ENCODE results near the gene CADM1. TPM values are rescaled to one million over a fixed set of nuclear protein-coding genes. Genes with fewer than 3 reads are reported as not detected.

Gene CADM1
- total and polyA plus RNA-seq, 2 experiments from 2014 or later: 16.5 to 18.0 TPM

DNA sequence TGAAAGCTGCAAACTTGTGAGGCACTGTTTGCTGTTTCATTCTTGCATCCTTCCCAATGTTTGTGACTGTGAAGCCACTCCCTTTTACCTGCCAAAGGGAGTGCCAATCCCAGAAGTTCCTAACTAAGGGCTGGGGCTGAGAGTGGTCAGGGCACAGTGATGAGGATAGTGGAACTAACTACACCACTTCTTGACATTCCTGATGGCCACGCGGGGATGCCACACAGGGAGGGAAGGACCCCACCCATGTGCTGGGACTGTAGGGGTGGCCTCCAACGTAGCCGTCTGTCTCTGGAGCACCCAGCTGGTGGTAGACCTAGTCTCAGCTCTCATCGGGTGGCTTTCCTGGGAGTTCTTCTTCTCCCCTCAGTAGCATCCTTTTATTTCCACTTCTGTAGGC is 335.5 kb downstream of the CADM1 start:
- H3K9me2 ChIP-seq (ENCODE audit: insufficient read depth): 0 out of 2 replicates have a peak, but pooled peaks cover 2% of the 10 kb centered on the region
- no peaks in the 10 kb centered on the region for H3F3A ChIP-seq (replicated peaks; ENCODE audit: low read depth)
- H3K36me3 ChIP-seq (ENCODE audit: insufficient read depth): no peaks in the 10 kb centered on the region
- Mint-ChIP-seq H3K36me3 (ENCODE audit: low read depth) (no peaks in the 10 kb centered on the region), H3K4me1 (peaks cover 41% of the 10 kb centered on the region), H3K4me3 (no peak overlapping the region), H3K27me3 (ENCODE audit: insufficient read depth, low read depth, poor library complexity) (peaks cover 10% of the 10 kb centered on the region), H3K9me3 (no peaks in the 10 kb centered on the region), H3K27ac (no peak overlapping the region)
- H3K79me2 ChIP-seq (replicated peaks; ENCODE audit: insufficient read depth): no peaks in the 10 kb centered on the region
- no peaks in the 10 kb centered on the region for H3K27me3 ChIP-seq (ENCODE audit: insufficient read depth)
- peaks cover 28% of the 10 kb centered on the region for H3K4me1 ChIP-seq (ENCODE audit: insufficient read depth)
- TF ChIP-seq STAT1 (IDR thresholded peaks at IDR 0.05; ENCODE audit: unreplicated experiment) (no peak), ZNF114 (CRISPR knock-in tag; IDR thresholded peaks at IDR 0.05) (no peak), CREB1 (CRISPR knock-in tag; IDR thresholded peaks at IDR 0.05; ENCODE audit: low read depth) (no peak), EZH2phosphoT487 (IDR thresholded peaks at IDR 0.05; ENCODE audit: unreplicated experiment) (no peak), JUNB (IDR thresholded peaks at IDR 0.05; ENCODE audit: unreplicated experiment) (no peak), POLR2AphosphoS5 (IDR thresholded peaks at IDR 0.05; ENCODE audit: low read depth) (no peak), EZH2 (IDR thresholded peaks at IDR 0.05; ENCODE audit: low read depth, unreplicated experiment) (no peak), NANOG (IDR thresholded peaks at IDR 0.05; ENCODE audit: borderline replicate concordance) (no peak), ZNF331 (CRISPR knock-in tag; IDR thresholded peaks at IDR 0.05; ENCODE audit: low read depth) (no peak)
- TF ChIP-seq, protein P1, sequence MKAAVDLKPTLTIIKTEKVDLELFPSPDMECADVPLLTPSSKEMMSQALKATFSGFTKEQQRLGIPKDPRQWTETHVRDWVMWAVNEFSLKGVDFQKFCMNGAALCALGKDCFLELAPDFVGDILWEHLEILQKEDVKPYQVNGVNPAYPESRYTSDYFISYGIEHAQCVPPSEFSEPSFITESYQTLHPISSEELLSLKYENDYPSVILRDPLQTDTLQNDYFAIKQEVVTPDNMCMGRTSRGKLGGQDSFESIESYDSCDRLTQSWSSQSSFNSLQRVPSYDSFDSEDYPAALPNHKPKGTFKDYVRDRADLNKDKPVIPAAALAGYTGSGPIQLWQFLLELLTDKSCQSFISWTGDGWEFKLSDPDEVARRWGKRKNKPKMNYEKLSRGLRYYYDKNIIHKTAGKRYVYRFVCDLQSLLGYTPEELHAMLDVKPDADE (IDR thresholded peaks at IDR 0.05): no peak
- TF ChIP-seq, protein P2, sequence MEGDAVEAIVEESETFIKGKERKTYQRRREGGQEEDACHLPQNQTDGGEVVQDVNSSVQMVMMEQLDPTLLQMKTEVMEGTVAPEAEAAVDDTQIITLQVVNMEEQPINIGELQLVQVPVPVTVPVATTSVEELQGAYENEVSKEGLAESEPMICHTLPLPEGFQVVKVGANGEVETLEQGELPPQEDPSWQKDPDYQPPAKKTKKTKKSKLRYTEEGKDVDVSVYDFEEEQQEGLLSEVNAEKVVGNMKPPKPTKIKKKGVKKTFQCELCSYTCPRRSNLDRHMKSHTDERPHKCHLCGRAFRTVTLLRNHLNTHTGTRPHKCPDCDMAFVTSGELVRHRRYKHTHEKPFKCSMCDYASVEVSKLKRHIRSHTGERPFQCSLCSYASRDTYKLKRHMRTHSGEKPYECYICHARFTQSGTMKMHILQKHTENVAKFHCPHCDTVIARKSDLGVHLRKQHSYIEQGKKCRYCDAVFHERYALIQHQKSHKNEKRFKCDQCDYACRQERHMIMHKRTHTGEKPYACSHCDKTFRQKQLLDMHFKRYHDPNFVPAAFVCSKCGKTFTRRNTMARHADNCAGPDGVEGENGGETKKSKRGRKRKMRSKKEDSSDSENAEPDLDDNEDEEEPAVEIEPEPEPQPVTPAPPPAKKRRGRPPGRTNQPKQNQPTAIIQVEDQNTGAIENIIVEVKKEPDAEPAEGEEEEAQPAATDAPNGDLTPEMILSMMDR (conservative IDR thresholded peaks at IDR 0.05; ENCODE audit: low read depth in 2 of 2): no peak
- TF ChIP-seq, protein P3, sequence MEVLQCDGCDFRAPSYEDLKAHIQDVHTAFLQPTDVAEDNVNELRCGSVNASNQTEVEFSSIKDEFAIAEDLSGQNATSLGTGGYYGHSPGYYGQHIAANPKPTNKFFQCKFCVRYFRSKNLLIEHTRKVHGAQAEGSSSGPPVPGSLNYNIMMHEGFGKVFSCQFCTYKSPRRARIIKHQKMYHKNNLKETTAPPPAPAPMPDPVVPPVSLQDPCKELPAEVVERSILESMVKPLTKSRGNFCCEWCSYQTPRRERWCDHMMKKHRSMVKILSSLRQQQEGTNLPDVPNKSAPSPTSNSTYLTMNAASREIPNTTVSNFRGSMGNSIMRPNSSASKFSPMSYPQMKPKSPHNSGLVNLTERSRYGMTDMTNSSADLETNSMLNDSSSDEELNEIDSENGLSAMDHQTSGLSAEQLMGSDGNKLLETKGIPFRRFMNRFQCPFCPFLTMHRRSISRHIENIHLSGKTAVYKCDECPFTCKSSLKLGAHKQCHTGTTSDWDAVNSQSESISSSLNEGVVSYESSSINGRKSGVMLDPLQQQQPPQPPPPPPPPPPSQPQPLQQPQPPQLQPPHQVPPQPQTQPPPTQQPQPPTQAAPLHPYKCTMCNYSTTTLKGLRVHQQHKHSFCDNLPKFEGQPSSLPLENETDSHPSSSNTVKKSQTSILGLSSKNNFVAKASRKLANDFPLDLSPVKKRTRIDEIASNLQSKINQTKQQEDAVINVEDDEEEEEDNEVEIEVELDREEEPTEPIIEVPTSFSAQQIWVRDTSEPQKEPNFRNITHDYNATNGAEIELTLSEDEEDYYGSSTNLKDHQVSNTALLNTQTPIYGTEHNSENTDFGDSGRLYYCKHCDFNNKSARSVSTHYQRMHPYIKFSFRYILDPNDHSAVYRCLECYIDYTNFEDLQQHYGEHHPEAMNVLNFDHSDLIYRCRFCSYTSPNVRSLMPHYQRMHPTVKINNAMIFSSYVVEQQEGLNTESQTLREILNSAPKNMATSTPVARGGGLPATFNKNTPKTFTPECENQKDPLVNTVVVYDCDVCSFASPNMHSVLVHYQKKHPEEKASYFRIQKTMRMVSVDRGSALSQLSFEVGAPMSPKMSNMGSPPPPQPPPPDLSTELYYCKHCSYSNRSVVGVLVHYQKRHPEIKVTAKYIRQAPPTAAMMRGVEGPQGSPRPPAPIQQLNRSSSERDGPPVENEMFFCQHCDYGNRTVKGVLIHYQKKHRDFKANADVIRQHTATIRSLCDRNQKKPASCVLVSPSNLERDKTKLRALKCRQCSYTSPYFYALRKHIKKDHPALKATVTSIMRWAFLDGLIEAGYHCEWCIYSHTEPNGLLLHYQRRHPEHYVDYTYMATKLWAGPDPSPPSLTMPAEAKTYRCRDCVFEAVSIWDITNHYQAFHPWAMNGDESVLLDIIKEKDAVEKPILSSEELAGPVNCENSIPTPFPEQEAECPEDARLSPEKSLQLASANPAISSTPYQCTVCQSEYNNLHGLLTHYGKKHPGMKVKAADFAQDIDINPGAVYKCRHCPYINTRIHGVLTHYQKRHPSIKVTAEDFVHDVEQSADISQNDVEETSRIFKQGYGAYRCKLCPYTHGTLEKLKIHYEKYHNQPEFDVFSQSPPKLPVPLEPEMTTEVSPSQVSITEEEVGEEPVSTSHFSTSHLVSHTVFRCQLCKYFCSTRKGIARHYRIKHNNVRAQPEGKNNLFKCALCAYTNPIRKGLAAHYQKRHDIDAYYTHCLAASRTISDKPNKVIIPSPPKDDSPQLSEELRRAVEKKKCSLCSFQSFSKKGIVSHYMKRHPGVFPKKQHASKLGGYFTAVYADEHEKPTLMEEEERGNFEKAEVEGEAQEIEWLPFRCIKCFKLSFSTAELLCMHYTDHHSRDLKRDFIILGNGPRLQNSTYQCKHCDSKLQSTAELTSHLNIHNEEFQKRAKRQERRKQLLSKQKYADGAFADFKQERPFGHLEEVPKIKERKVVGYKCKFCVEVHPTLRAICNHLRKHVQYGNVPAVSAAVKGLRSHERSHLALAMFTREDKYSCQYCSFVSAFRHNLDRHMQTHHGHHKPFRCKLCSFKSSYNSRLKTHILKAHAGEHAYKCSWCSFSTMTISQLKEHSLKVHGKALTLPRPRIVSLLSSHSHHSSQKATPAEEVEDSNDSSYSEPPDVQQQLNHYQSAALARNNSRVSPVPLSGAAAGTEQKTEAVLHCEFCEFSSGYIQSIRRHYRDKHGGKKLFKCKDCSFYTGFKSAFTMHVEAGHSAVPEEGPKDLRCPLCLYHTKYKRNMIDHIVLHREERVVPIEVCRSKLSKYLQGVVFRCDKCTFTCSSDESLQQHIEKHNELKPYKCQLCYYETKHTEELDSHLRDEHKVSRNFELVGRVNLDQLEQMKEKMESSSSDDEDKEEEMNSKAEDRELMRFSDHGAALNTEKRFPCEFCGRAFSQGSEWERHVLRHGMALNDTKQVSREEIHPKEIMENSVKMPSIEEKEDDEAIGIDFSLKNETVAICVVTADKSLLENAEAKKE (CRISPR knock-in tag; IDR thresholded peaks at IDR 0.05): no peak
- TF ChIP-seq, protein P4, sequence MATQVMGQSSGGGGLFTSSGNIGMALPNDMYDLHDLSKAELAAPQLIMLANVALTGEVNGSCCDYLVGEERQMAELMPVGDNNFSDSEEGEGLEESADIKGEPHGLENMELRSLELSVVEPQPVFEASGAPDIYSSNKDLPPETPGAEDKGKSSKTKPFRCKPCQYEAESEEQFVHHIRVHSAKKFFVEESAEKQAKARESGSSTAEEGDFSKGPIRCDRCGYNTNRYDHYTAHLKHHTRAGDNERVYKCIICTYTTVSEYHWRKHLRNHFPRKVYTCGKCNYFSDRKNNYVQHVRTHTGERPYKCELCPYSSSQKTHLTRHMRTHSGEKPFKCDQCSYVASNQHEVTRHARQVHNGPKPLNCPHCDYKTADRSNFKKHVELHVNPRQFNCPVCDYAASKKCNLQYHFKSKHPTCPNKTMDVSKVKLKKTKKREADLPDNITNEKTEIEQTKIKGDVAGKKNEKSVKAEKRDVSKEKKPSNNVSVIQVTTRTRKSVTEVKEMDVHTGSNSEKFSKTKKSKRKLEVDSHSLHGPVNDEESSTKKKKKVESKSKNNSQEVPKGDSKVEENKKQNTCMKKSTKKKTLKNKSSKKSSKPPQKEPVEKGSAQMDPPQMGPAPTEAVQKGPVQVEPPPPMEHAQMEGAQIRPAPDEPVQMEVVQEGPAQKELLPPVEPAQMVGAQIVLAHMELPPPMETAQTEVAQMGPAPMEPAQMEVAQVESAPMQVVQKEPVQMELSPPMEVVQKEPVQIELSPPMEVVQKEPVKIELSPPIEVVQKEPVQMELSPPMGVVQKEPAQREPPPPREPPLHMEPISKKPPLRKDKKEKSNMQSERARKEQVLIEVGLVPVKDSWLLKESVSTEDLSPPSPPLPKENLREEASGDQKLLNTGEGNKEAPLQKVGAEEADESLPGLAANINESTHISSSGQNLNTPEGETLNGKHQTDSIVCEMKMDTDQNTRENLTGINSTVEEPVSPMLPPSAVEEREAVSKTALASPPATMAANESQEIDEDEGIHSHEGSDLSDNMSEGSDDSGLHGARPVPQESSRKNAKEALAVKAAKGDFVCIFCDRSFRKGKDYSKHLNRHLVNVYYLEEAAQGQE (IDR thresholded peaks at IDR 0.05; ENCODE audit: unreplicated experiment): no peak
- no peak overlapping the region for H2AFZ ChIP-seq
- no peaks in the 10 kb centered on the region for H4K20me1 ChIP-seq (replicated peaks; ENCODE audit: insufficient read depth)
- no peak for ATAC-seq
- no peak for DNase-seq (ENCODE audit: low spot score)
- no peak overlapping the region for H3K4me3 ChIP-seq
- no peak overlapping the region for H3K4me2 ChIP-seq
- no peak overlapping the region for H3K27ac ChIP-seq (ENCODE audit: low read depth)
